Fibroblast of lung (primary cell): Measurements from ENCODE around the gene UBE2H. TPM values are rescaled to one million over a fixed set of nuclear protein-coding genes. Genes with fewer than 3 reads are reported as not detected.

Experiments used
- DNase-seq, 2 donors: peaks; one replicate each; pipeline versions ENCODE4 v3.0.0 to v3.0.0-alpha.2; 2010; ENCODE audit warnings: low read depth in 2 of 2
- H2AFZ ChIP-seq: 2 replicates; pipeline ENCODE4 v1.5.1; 2012; ENCODE audit warnings: low read length, control low read depth, inconsistent platforms
- H3K27ac ChIP-seq: 2 replicates; pipeline ENCODE4 v1.5.1; 2011; ENCODE audit warnings: low read length, control low read depth; ENCODE audit not compliant: insufficient read depth
- H3K27me3 ChIP-seq: 2 replicates; pipeline ENCODE4 v1.5.1; 2011; ENCODE audit warnings: mild to moderate bottlenecking, low read length; ENCODE audit not compliant: control insufficient read depth, insufficient read depth
- H3K36me3 ChIP-seq: 2 replicates; pipeline ENCODE4 v1.5.1; 2011; ENCODE audit warnings: low read length; ENCODE audit not compliant: control insufficient read depth, insufficient read depth
- H3K4me1 ChIP-seq: 2 replicates; pipeline ENCODE4 v1.5.1; 2011; ENCODE audit warnings: low read length; ENCODE audit not compliant: control insufficient read depth, insufficient read depth; ENCODE audit errors: extremely low read depth
- H3K4me2 ChIP-seq: 2 replicates; pipeline ENCODE4 v1.5.1; 2011; ENCODE audit warnings: low read length, control low read depth; ENCODE audit not compliant: insufficient read depth; ENCODE audit errors: extremely low read depth
- H3K4me3 ChIP-seq, 4 experiments: fragments of 200-600 bp in 1 of 4; sonication (generic) in 1 of 4; replicated peaks in 1 of 4; 2 replicates each; pipeline ENCODE4 v1.5.1; 2011 to 2016; ENCODE audit warnings: low read length in 4 of 4, low read depth in 3 of 4, mild to moderate bottlenecking in 3 of 4, control low read depth in 2 of 4, inconsistent platforms in 1 of 4, mixed read lengths in 1 of 4; ENCODE audit not compliant: insufficient read depth in 1 of 4; ENCODE audit errors: control extremely low read depth in 1 of 4
- H3K79me2 ChIP-seq: 2 replicates; pipeline ENCODE4 v1.5.1; 2012; ENCODE audit warnings: mild to moderate bottlenecking, low read length, inconsistent platforms; ENCODE audit not compliant: control insufficient read depth, insufficient read depth
- H3K9ac ChIP-seq: 2 replicates; pipeline ENCODE4 v1.5.1; 2011; ENCODE audit warnings: mild to moderate bottlenecking, low read length, control low read depth; ENCODE audit not compliant: insufficient read depth
- H3K9me3 ChIP-seq: 2 replicates; pipeline ENCODE4 v1.5.1; 2012; ENCODE audit warnings: low read depth, low read length; ENCODE audit not compliant: control insufficient read depth, insufficient read depth
- H4K20me1 ChIP-seq: 2 replicates; pipeline ENCODE4 v1.5.1; 2011; ENCODE audit warnings: low read length; ENCODE audit not compliant: control insufficient read depth, insufficient read depth; ENCODE audit errors: extremely low read depth
- EZH2 ChIP-seq: IDR thresholded peaks from 2 replicates; pipeline ENCODE4 v1.5.1; 2012; ENCODE audit warnings: low read length, control low read depth, mild to moderate bottlenecking; ENCODE audit errors: missing control alignments
- polyA plus RNA-seq, 2 donors: library from polyadenylated mRNA; depleted of rRNA in 1 of 2; stranded (reverse) in 1 of 2; unstranded in 1 of 2; fragments of >200 nt; gene quantifications; 2 replicates each; pipeline ENCODE4 v1.2.1, GENCODE V29; 2011 to 2012; ENCODE audit warnings: missing spikeins in 1 of 2
- total RNA-seq: library from RNA; depleted of rRNA; stranded (reverse); fragments of >200 nt; gene quantifications from 2 replicates; pipeline ENCODE4 v1.2.1, GENCODE V29; 2014
- TF ChIP-seq, protein P1 (sequence below), 2 donors: IDR thresholded peaks in 1 of 2; conservative IDR thresholded peaks in 1 of 2; 1 replicate in 1 of 2; 2 replicates in 1 of 2; pipeline ENCODE4 v1.5.1; 2011 to 2012; ENCODE audit warnings: low read length in 2 of 2, control low read depth in 1 of 2, inconsistent platforms in 1 of 2, low read depth in 1 of 2, mild to moderate bottlenecking in 1 of 2

Gene UBE2H
- total and polyA plus RNA-seq, 2 donors (not counting 1 experiment from before 2014, with no cell fraction given): 76.0 to 102 TPM

DNA sequence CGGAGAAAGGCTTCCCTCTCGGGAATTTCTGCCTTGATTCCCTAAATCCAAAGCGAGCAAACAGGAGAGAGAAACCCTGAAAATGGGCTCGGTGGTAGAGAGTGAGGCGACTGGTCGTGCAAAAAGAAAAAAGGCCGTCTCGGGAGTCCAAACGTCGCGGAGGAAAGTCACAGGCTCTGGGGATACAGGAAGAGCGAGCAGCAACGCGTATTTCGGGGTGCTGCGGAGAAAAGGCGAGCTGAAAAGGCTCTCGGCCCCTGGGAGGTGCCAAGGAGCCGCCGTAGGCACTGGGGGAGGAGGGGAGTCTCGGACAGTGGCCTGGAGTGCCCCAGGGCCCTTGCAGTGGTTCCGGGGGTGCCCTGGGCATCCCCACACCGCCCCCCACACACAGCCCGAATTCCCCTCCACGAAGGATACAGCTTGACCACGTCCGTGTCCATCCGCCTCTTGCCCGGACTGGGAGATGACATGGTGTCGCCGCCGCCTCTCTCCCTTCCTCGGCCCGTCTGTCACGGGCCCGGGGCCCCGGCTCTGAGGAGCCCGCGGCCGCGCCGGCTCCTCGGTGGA, 591 bp downstream of the UBE2H start:
- peak overlapping the region; percentile 77 to 93 (median 86) for H3K4me3 ChIP-seq
- H3K36me3 ChIP-seq: no peaks in the 10 kb centered on the region
- H2AFZ ChIP-seq: peak overlapping the region; percentile 50
- no peak for DNase-seq
- no peaks in the 10 kb centered on the region for H3K9me3 ChIP-seq
- H3K4me1 ChIP-seq: peaks cover 12% of the 10 kb centered on the region
- H3K4me2 ChIP-seq: peak overlapping the region; percentile 84
- no peaks in the 10 kb centered on the region for H4K20me1 ChIP-seq
- H3K27me3 ChIP-seq: no peaks in the 10 kb centered on the region
- peak overlapping the region; percentile 86 for H3K27ac ChIP-seq
- peaks cover 47% of the 10 kb centered on the region for H3K79me2 ChIP-seq
- TF ChIP-seq EZH2: no peak
- TF ChIP-seq, protein P1, sequence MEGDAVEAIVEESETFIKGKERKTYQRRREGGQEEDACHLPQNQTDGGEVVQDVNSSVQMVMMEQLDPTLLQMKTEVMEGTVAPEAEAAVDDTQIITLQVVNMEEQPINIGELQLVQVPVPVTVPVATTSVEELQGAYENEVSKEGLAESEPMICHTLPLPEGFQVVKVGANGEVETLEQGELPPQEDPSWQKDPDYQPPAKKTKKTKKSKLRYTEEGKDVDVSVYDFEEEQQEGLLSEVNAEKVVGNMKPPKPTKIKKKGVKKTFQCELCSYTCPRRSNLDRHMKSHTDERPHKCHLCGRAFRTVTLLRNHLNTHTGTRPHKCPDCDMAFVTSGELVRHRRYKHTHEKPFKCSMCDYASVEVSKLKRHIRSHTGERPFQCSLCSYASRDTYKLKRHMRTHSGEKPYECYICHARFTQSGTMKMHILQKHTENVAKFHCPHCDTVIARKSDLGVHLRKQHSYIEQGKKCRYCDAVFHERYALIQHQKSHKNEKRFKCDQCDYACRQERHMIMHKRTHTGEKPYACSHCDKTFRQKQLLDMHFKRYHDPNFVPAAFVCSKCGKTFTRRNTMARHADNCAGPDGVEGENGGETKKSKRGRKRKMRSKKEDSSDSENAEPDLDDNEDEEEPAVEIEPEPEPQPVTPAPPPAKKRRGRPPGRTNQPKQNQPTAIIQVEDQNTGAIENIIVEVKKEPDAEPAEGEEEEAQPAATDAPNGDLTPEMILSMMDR (conservative IDR thresholded peaks at IDR 0.05 in 1 of 2, IDR thresholded peaks at IDR 0.05 in 1 of 2; ENCODE audit: low read depth in 1 of 2, low read length in 2 of 2): no peak
- peak overlapping the region; percentile 89 for H3K9ac ChIP-seq

DNA sequence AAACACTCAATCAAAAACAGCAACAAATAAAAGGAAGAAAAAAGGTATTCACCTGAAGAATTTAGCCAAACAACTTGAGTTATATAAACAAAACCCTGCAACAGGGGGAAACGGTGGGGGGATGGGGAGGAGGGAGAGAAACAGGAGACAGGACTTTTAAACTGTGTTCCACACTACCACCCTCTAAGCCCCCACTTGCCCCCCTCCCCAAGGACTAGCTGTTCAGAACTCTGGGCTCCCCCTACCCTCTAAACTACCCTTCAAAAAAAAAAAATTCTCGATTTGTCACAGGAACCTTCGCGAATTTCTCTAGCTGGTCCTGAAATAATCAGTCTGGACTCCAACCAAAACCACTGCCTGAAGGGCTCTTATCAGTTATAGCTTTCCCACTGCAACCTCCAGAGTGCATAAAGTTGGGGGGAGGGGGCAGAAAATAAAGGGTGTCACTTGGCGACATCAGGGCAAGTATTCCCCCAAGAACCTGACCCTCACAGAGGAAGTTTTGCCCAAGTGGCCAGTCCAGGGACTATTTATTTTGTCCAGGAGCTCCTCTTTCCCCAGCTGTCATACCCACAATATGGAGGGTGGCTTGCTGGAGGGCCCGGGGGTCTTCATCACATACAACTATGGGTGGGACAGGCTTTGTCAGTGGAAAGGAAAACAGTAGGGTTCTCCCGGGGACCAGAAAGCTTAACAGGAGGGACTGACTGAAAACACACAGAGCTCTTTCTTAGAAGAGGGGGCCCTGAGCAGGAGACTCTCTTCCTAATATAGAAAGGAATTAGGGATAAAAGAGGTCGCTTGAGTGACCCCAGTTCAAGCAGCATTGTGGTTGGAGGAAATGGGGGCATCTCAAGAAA, 1.3 kb downstream of the UBE2H start:
- TF ChIP-seq, protein P1 (conservative IDR thresholded peaks at IDR 0.05 in 1 of 2, IDR thresholded peaks at IDR 0.05 in 1 of 2; ENCODE audit: low read depth in 1 of 2, low read length in 2 of 2): no peak
- TF ChIP-seq EZH2: no peak
- Histone ChIP-seq H3K27ac (peak overlapping the region; percentile 86), H3K4me1 (peaks cover 12% of the 10 kb centered on the region), H3K9ac (peak overlapping the region; percentile 89), H3K79me2 (peaks cover 54% of the 10 kb centered on the region), H3K4me2 (peak overlapping the region; percentile 84), H2AFZ (no peak overlapping the region), H3K27me3 (no peaks in the 10 kb centered on the region), H4K20me1 (peaks cover 3% of the 10 kb centered on the region), H3K36me3 (no peaks in the 10 kb centered on the region), H3K4me3 (peak overlapping the region; percentile 77 to 93 (median 86)), H3K9me3 (no peaks in the 10 kb centered on the region)
- DNase-seq: peak in 1 of 2 donors; percentile 33

DNA sequence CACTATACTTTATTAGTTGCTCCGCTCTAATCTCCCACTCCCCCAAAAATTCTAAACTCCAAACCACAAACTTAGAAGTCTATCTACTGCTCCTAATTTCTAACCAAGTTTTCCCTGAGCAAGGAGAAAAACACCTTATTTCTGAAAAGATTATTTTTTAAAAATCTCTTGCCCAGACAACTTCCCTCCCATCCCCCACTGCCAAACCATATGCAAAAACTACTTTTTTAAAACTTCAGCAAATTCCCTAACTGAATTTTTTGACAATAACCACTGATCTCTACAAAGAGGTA, 1.9 kb downstream of the UBE2H start:
- Histone ChIP-seq H3K79me2 (peaks cover 58% of the 10 kb centered on the region), H3K4me3 (peak overlapping the region; percentile 77 to 93 (median 86)), H4K20me1 (peaks cover 3% of the 10 kb centered on the region), H3K9me3 (no peaks in the 10 kb centered on the region), H3K27ac (peak overlapping the region; percentile 86), H3K36me3 (no peaks in the 10 kb centered on the region), H3K4me1 (peaks cover 12% of the 10 kb centered on the region), H3K4me2 (peak overlapping the region; percentile 84), H2AFZ (no peak overlapping the region), H3K27me3 (no peaks in the 10 kb centered on the region), H3K9ac (peak overlapping the region; percentile 21)
- no peak for DNase-seq
- no peak for TF ChIP-seq EZH2
- TF ChIP-seq, protein P1 (conservative IDR thresholded peaks at IDR 0.05 in 1 of 2, IDR thresholded peaks at IDR 0.05 in 1 of 2; ENCODE audit: low read depth in 1 of 2, low read length in 2 of 2): no peak
